Transverse colon (tissue), 4 donors: Measurements from ENCODE around the gene CHCHD6. TPM values are rescaled to one million over a fixed set of nuclear protein-coding genes. Genes with fewer than 3 reads are reported as not detected.
A peak's percentile ranks its signal among the peaks of the same experiment; 100 is the strongest.

Source experiments
- DNase-seq: peaks from one replicate; pipeline ENCODE4 v3.0.0-alpha.2; 2019
- H3K27ac ChIP-seq, 4 donors: fragments of 200-600 bp; sonication (generic); 2 replicates each; pipeline ENCODE4 v1.5.1; 2016 to 2018; ENCODE audit warnings: inconsistent platforms in 4 of 4
- H3K27me3 ChIP-seq: fragments of 200-600 bp; sonication (generic); 2 replicates; pipeline ENCODE4 v1.5.1; 2017; ENCODE audit warnings: inconsistent platforms
- H3K36me3 ChIP-seq, 4 donors: fragments of 200-600 bp; sonication (generic); 2 replicates each; pipeline ENCODE4 v1.5.1; 2017 to 2019; ENCODE audit warnings: inconsistent platforms in 4 of 4
- H3K4me1 ChIP-seq, 4 donors: fragments of 200-600 bp; sonication (generic); 2 replicates each; pipeline ENCODE4 v1.5.1; 2017 to 2020; ENCODE audit warnings: inconsistent platforms in 4 of 4
- H3K4me3 ChIP-seq, 4 donors: fragments of 200-600 bp; sonication (generic); 1 replicate in 1 of 4; 2 replicates in 3 of 4; pipeline versions ENCODE4 v1.5.1 to v1.6.1; 2017 to 2019; ENCODE audit warnings: inconsistent platforms in 4 of 4
- H3K9me3 ChIP-seq, 2 donors: fragments of 200-600 bp; sonication (generic); 2 replicates each; pipeline ENCODE4 v1.5.1; 2017 to 2019; ENCODE audit warnings: inconsistent platforms in 2 of 2
- CTCF ChIP-seq, 5 experiments: fragments of 200-600 bp in 3 of 5; fragments of 450-650 bp in 2 of 5; sonication (generic) in 3 of 5; IDR thresholded peaks; 1 replicate in 2 of 5; 2 replicates in 3 of 5; pipeline ENCODE4 v1.5.1; 2016 to 2017; ENCODE audit warnings: antibody characterized with exemption in 5 of 5, inconsistent platforms in 3 of 5, mild to moderate bottlenecking in 2 of 5, moderate library complexity in 1 of 5
- EP300 ChIP-seq: sonication (generic); formaldehyde crosslinking; IDR thresholded peaks from one replicate; pipeline ENCODE4 v1.6.1; 2017; ENCODE audit warnings: antibody characterized with exemption, low read depth
- POLR2A ChIP-seq: fragments of 450-650 bp; IDR thresholded peaks from one replicate; pipeline ENCODE4 v1.6.1; 2016; ENCODE audit warnings: antibody characterized with exemption, mild to moderate bottlenecking, moderate library complexity
- POLR2AphosphoS5 ChIP-seq, 3 donors: sonication (generic); formaldehyde crosslinking; IDR thresholded peaks; one replicate each; pipeline ENCODE4 v1.6.1; 2016; ENCODE audit warnings: antibody characterized with exemption in 3 of 3
- WGBS, 2 donors: methylation state at CpG; one replicate each; pipeline ENCODE4 v1.1.5; 2018; ENCODE audit warnings: low coverage in 1 of 2; 5-methylcytosine and 5-hydroxymethylcytosine counted together
- in situ Hi-C, 4 donors: fragments of 200-750 bp; cut with MboI; loops; one replicate each; pipeline versions ENCODE4 v1.15.0 to v1.15.1; 2017; ENCODE audit warnings: low sequenced_read_pairs in 3 of 4, low pct_ligation_motif_present in 1 of 4, low pct_unique_long_range_greater_than_20kb in 1 of 4
- intact Hi-C: fragments of 100-400 bp; cut with DNase I; formaldehyde crosslinking; loops from one replicate; pipeline ENCODE4 v1.15.1; 2023; ENCODE audit warnings: low total_unique reads
- total RNA-seq, 4 donors: library from RNA; depleted of rRNA; stranded (reverse); fragments of >200 nt; gene quantifications; one replicate each; pipeline ENCODE4 v1.1.0, GENCODE V29; 2016

The CHCHD6 gene
- total RNA-seq, 4 donors from 2014 or later, result 4.6 to 12.1 (median 5.3) TPM

DNA sequence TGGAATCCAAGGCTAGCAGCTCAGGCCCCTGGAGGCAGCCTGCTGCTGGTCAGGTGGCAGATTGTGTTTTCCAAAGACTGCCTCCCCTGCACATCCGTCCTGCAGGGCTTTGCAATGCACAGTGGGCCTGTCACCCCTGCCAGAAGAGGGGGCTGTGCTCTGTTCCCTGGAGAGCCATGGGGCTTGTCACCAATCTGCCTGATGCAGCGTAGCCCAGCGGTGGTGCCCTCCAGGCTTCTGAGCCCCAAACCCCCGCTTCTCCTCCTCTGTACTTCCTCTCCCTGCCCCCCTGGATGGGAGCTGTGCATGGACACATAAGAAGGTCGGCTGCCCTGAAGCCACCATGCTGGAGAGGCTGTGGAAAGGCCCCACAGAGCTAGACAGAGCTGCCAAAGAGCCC lies 268.8 kb downstream of the CHCHD6 start:
- intact Hi-C loops, result no loop called here
- H3K27me3 ChIP-seq, result no peaks in the 10 kb centered on the region
- H3K4me1 ChIP-seq, result no peaks in the 10 kb centered on the region
- DNase-seq, result no peak
- peak overlapping the region in 1 of 4 donors; percentile 14 for H3K27ac ChIP-seq
- no peaks in the 10 kb centered on the region for H3K36me3 ChIP-seq
- in situ Hi-C loops, result no loop called here
- TF ChIP-seq EP300 (no peak), POLR2A (no peak), POLR2AphosphoS5 (IDR thresholded peaks at IDR 0.05) (no peak), CTCF (IDR thresholded peaks at IDR 0.05) (no peak)
- no peak overlapping the region for H3K4me3 ChIP-seq
- H3K9me3 ChIP-seq, result peaks cover 8 to 12% of the 10 kb centered on the region in 2 donors
- 76% methylated on average over 5 of the region's 5 CpGs; no CpG with 5 or more reads in 1 of the 2 donors for WGBS, 2 donors

- Histone ChIP-seq H3K27ac (no peak overlapping the region), H3K4me1 (no peaks in the 10 kb centered on the region), H3K36me3 (no peaks in the 10 kb centered on the region), H3K4me3 (no peak overlapping the region), H3K27me3 (no peaks in the 10 kb centered on the region), H3K9me3 (peaks cover 8 to 12% of the 10 kb centered on the region in 2 donors)
- WGBS, 2 donors, result 81% methylated on average over 1 of the region's 1 CpG; no CpG with 5 or more reads in 1 of the 2 donors
- in situ Hi-C loops, result no loop called here
- TF ChIP-seq POLR2AphosphoS5 (IDR thresholded peaks at IDR 0.05) (no peak), CTCF (IDR thresholded peaks at IDR 0.05) (no peak), POLR2A (no peak), EP300 (no peak)
- intact Hi-C loops, result no loop called here
- no peak for DNase-seq
Measured at GRCh38 chr3:126973814-126974213, 269.8 kb downstream of the CHCHD6 start.

GRCh38 chr3:126974756-126975155 lies 270.7 kb downstream of the CHCHD6 start:
- TF ChIP-seq POLR2A (no peak), POLR2AphosphoS5 (IDR thresholded peaks at IDR 0.05) (no peak), CTCF (IDR thresholded peaks at IDR 0.05) (no peak), EP300 (no peak)
- in situ Hi-C loops (loop anchor here in 1 of 4 donors (5.0 kb wide), 1 partner anchor 222 kb away; no protein-coding TSS in a partner anchor), intact Hi-C loops (no loop called here)
- H3K4me1 ChIP-seq, result no peaks in the 10 kb centered on the region
- DNase-seq, result no peak
- WGBS, 2 donors, result 64 to 65% methylated on average over 3 of the region's 3 CpGs
- H3K27ac ChIP-seq, result no peak overlapping the region
- peaks cover 8 to 12% of the 10 kb centered on the region in 2 donors for H3K9me3 ChIP-seq
- peaks cover under 1% of the 10 kb centered on the region for H3K27me3 ChIP-seq
- no peaks in the 10 kb centered on the region for H3K36me3 ChIP-seq
- no peak overlapping the region for H3K4me3 ChIP-seq

DNA sequence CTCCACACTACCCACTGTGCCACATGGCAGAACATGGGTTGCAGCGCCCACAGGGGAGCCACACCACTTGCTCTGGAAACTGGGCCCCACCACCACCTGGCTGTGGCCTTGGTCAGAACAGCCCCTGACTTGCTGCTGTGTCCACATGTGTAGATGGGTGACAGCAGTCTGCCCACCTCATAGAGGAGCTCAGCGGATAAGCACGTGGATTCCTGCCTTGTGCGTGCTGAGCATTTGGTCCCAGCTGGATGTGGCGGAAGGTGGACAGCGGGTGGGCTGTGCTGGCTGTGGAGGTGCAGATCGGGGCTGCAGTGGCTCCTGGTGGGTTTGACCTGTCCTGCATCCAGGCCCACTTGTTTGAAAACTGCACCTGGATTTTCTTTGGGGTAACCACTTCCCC lies 272.9 kb downstream of the CHCHD6 start:
- in situ Hi-C loops (loop anchor here in 1 of 4 donors (5.0 kb wide), 1 partner anchor 225 kb away; no protein-coding TSS in a partner anchor), intact Hi-C loops (no loop called here)
- Histone ChIP-seq H3K9me3 (peaks cover 8 to 12% of the 10 kb centered on the region in 2 donors), H3K27me3 (peaks cover 6% of the 10 kb centered on the region), H3K36me3 (no peaks in the 10 kb centered on the region), H3K4me3 (no peak overlapping the region), H3K27ac (no peak overlapping the region), H3K4me1 (peaks cover 0 to 1% (median under 1%) of the 10 kb centered on the region in 4 donors)
- TF ChIP-seq POLR2AphosphoS5 (IDR thresholded peaks at IDR 0.05) (no peak), CTCF (IDR thresholded peaks at IDR 0.05) (no peak), POLR2A (no peak), EP300 (no peak)
- no peak for DNase-seq
- WGBS, 2 donors, result 90% methylated on average over 7 of the region's 7 CpGs; no CpG with 5 or more reads in 1 of the 2 donors
